ENCODE data around the gene ENO4.

ENO4 gene

DNA sequence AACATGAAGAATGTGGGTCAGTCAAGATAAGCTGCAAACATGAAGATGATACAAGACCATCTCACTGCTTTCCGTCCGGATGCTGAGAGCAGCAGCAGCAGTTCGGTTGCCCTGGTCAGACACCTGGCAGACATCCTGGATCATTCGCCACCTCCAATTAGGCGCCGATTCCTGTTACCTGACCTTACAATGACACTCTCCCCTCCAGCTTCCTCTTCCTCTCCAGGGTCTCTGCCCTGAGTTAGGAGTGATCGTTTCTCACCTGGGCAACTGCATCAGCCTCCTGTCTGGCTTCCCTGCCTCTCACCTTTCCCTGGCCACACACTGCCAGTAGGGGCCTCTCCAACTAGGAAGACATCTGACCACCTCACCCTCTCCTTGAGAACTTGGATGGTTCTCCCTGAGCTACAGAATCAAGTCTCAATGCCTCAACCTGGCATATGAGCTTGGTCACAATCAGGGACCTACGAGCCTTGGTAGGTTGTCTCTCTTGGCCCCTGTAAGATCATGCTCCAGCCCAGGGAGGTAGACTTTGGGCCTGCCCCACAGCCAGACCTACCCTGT is 31.4 kb upstream of the ENO4 start:
- DNase-seq (ENCODE audit: insufficient read length, low spot score) = no peak
- no peak for TF ChIP-seq POLR2A (IDR thresholded peaks at IDR 0.05; ENCODE audit: low read depth, low read length)

DNA sequence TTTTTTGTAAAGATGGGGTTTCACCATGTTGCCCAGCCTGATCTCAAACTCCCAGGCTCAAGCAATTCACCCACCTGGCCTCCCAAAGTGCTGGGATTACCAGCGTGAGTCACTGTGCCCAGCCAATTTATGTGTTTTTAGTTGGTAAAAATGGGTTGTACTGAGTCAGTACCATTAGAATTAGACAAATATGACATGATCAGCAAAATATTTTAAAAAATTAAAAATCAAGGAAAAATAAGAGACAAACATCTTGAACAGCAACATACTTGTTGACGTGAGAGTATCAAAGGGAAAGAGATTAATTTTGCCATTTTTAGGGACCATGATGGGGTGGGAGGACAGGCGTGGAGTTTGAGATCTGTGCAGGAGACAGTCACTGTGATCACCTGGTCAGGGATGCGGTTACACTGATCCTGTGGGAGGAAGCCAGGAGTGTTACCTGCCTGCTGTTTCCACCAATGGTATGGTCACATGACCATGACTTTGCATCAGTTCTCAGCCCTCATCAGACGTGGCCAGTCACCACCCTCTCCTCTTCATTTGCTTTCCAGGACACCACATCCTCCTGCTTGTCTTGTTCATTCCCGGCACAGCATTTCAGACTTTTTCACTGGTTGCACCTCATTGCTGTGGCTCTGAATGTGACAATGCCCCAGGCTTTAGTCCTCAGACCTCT is 29.2 kb upstream of the ENO4 start:
- DNase-seq (ENCODE audit: insufficient read length, low spot score) (no peak), FAIRE-seq (no peak)
- TF ChIP-seq POLR2A (IDR thresholded peaks at IDR 0.05; ENCODE audit: low read depth, low read length) = no peak

More for the DNA sequence above, 31.4 kb upstream of the ENO4 start:
- no peak for FAIRE-seq

DNA sequence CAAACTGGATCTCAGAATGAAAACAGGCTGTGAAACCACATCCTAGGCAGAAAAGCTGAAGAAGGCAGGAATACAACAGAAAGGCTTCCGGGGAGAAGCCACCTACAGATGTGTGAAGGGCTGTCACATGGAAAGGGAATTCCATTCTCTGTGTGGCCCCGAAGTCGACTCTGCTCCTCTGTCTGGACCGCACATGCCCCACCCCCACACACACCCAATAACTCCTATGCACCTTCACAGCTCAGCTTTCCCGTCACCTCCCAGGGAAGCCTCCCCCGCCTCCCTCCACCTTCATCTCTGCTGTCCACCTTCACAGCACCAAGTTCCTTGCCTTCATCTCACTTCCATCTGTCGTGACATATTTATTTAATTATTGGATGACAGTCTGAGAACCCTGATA is 23.4 kb upstream of the ENO4 start:
- no peak for TF ChIP-seq POLR2A (IDR thresholded peaks at IDR 0.05; ENCODE audit: low read depth, low read length)
- FAIRE-seq = no peak
- DNase-seq (ENCODE audit: insufficient read length, low spot score) = no peak

DNA sequence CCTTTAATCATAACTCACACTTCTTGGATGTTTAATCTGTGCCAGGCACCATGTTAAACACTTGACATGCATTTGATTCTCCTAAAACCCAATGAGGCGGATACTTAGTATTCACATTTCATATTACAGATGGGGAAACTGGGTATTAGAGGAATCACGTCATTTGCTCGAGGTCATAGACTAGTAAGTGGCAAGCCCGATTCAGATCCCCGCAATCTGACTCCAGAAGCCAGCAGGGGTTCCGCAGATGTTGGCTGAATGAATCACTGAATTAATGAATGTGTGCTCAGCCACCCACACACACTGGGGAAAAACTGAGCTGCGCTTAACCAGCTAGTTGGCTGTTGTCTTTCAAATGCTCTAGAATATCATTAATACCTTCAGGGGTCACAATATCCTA is 22.5 kb upstream of the ENO4 start:
- no peak for TF ChIP-seq POLR2A (IDR thresholded peaks at IDR 0.05; ENCODE audit: low read depth, low read length)
- no peak for FAIRE-seq
- no peak for DNase-seq (ENCODE audit: insufficient read length, low spot score)

DNA sequence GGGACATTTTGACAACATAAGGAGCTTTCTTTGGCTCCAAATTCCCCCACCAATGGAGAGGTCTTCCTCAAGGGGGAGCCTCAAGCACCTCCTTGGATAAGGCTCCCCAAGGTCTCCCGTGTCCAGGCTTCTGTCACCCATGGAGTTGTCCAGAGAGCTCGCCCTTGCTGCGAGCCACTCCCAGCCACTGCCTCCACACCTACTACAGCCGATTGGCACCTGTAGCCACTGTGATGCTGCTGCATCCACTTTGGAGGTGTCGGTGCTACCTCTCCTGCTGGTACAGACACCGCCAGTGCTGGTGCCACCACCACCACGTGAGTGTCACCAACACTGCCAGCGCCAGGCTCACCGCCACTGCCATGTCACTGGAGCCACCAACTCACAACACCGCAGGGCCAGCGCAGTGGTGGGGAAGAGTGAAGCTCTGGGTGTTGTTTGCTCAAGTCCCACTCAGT is 22.1 kb upstream of the ENO4 start:
- DNase-seq (ENCODE audit: insufficient read length, low spot score) (no peak), FAIRE-seq (no peak)
- no peak for TF ChIP-seq POLR2A (IDR thresholded peaks at IDR 0.05; ENCODE audit: low read depth, low read length)

DNA sequence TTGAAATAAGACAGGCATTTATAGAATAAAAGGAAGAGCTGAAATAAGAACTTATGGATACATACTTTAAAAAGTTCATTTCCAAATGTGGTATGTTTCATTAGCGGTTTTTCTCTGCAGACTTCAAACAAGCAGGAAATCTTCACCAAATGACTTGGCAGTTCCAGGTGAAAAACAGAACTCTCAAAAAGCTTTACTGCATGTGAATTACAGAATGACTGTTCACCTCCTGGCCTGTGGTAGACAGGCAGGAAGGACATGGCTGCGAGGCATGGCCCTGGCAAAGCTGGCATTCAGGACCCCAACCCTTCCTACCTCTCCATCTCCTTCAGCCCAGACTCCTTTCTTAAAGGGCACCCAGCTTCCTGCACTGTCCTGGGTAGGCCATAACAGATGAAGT is 21.2 kb upstream of the ENO4 start:
- DNase-seq (ENCODE audit: insufficient read length, low spot score) (no peak), FAIRE-seq (no peak)
- no peak for TF ChIP-seq POLR2A (IDR thresholded peaks at IDR 0.05; ENCODE audit: low read depth, low read length)

DNA sequence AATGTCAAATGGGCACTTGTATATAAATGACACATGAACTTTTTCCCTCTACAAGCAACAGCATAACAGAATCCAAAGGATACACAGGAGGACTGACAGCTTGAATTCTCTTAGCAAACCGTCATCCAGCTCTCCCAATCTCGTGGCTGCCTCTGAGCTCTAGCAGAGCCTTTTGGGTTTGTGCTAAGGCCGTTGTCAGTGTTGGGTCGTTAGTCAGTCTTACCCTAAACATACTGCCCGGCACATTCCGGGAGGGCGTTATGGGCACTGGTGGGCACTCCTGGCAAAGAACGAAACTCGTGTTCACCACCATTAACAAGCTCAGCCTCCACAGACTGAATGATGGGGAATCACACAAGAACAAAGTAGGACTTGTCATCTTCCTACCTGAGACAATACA is 19.6 kb upstream of the ENO4 start:
- FAIRE-seq (no peak), DNase-seq (ENCODE audit: insufficient read length, low spot score) (no peak)
- no peak for TF ChIP-seq POLR2A (IDR thresholded peaks at IDR 0.05; ENCODE audit: low read depth, low read length)

DNA sequence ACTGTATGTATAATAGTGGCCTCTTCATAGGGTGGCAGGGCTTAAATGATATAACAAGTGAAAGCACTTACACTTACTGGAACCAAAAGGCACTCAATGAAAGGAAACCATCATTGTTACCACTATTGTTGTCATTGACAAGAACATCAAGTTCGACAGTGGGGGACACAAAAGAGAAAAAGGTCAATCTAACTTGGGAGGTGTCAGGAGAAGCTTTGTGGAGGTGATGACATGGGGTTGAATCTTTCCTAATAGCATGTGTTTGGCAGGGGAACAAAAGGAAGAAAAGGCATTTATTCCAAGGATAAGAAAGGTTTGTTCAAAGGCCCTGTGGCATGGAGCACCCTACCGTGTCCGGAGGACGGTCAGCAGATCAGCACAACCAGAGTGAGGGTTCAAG is 18.2 kb upstream of the ENO4 start:
- DNase-seq (ENCODE audit: insufficient read length, low spot score) = no peak
- no peak for TF ChIP-seq POLR2A (IDR thresholded peaks at IDR 0.05; ENCODE audit: low read depth, low read length)
- FAIRE-seq = no peak

DNA sequence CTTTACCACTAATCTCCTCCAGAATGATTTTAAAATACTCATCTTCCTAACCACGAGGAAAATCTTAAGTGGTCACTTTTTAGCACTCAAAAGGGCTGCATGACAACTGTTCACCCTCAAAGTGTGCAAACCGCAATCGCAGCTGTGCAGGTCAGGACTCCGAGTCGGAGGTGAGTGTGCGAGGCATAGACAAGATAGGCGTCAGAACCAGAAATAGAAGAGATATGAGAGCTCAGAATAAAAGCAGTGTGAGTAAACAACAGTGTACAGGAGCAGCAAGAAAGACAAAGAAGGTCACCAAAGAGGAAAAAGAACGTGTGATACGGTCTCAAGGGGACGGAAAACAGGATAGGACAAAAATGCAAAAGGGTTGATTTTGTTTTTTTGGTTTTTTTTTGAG is 17.5 kb upstream of the ENO4 start:
- FAIRE-seq = no peak
- TF ChIP-seq POLR2A (IDR thresholded peaks at IDR 0.05; ENCODE audit: low read depth, low read length) = no peak
- no peak for DNase-seq (ENCODE audit: insufficient read length, low spot score)

DNA sequence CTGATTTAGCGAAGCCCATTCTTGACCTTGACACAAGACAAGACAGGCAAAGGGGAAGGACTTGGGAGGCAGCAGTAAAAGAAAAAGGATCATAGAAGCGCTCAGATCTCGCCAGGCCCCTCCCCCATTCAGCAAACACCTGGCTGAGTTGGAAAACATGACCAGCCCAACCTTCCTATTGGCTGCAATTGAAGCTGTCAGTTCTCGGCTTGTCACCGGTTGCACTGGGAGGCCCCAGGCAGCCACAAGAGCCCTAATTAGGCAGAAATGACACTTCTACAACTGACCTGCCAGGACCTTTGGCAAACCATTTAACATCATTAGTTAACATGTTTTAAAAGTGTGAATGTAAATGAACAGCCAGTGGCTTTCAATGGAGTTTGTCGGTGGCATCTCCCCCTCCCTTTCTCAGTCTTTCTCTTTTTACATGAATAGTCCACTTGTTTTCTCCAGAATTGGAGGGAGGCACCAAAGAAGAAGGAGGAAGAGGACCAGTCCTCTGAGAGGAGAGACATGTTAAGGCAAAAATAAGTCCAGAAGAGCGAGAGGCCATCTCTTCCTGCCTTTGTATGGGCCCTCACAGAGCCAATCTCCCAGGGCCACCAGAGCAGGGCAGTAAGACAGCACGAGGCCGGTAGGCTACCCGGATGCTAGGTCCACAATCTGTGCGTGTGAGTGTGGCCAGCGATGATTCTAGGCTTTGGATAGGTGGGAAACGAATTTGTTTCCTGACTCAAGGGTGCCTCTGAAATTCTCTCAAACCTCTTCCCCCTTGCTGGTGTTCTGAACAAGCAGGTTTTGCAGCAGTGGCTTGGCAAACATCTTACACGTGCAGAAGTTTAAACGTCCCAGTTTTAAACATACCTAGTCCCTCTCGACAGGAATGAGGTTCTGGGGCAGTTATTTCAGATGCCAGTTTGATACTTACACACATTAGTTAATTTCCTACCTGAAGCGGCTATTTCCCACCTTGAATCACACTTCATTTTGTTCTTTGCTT is 15.0 kb upstream of the ENO4 start:
- no peak for TF ChIP-seq POLR2A (IDR thresholded peaks at IDR 0.05; ENCODE audit: low read depth, low read length)
- DNase-seq (ENCODE audit: insufficient read length, low spot score) (no peak), FAIRE-seq (no peak)

DNA sequence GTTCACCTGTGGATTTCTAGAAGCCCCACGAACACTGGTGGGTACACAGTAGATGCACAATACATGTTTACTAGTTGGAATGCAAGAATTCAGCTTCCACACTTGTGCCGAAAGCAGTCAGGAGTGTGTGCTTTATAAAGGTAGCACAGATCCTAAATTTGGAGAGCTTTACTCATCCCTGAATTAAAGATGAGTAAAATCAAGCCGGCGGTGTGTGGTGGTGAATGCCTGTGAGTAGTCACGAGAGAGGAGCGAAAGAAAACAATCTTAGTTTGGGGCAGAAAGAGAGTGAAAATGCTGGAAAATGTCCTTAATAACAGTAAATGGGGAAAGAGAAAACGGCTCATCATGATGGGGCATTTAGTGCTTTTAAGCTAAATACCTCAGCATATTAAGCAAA is 13.6 kb upstream of the ENO4 start:
- TF ChIP-seq POLR2A (IDR thresholded peaks at IDR 0.05; ENCODE audit: low read depth, low read length) = no peak
- DNase-seq (ENCODE audit: insufficient read length, low spot score) (no peak), FAIRE-seq (no peak)

DNA sequence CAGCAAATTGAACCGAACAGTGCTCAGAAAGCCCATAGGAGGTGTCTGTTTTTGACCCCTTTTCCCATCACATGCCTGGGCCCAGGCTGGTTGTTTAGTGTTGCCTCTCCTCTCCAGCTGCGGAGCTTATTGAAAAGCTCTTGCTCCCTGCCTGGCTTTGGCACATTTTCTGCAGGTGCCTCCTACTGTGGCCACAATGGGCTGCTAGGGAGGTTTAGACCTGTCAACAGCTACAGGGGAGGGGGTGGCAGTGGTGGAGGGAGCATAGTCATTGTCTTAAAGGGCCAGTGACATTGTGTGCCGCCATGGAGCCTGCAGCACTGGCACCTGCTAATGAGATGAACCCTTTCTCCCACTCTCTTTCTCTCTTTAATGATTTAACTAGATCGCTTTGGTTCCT is 13.2 kb upstream of the ENO4 start:
- no peak for DNase-seq (ENCODE audit: insufficient read length, low spot score)
- no peak for TF ChIP-seq POLR2A (IDR thresholded peaks at IDR 0.05; ENCODE audit: low read depth, low read length)

DNA sequence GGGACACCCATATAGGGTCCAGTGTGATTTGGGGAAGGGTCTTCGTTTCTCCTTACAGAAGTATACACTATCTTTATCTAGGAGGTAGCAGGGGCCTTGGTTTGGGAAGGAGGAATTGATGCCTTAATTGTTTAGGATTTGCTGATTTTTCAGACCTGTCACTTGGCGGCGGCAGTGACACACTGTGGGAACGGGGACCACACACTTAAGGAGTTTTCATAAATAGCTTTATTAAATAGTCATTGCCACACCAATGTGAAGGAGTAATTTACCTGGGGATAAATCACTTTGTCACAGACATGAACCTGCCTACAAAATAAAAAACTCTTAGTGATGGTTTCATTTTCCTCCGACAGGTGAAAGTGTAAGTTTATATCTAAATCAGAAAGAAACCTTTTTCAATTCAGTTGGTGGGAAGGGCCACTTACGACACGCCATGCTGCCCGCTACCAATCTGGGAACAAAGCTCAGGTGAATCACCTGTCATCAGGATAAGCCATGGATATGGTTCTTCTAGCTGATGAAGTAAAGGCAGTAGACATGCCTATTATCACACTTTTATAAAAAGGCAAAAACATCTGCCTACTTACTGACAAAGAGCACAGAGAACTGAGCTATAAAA is 12.3 kb upstream of the ENO4 start:
- DNase-seq (ENCODE audit: insufficient read length, low spot score) = no peak
- no peak for TF ChIP-seq POLR2A (IDR thresholded peaks at IDR 0.05; ENCODE audit: low read depth, low read length)
- FAIRE-seq = no peak

More for the DNA sequence above, 13.2 kb upstream of the ENO4 start:
- FAIRE-seq = no peak

DNA sequence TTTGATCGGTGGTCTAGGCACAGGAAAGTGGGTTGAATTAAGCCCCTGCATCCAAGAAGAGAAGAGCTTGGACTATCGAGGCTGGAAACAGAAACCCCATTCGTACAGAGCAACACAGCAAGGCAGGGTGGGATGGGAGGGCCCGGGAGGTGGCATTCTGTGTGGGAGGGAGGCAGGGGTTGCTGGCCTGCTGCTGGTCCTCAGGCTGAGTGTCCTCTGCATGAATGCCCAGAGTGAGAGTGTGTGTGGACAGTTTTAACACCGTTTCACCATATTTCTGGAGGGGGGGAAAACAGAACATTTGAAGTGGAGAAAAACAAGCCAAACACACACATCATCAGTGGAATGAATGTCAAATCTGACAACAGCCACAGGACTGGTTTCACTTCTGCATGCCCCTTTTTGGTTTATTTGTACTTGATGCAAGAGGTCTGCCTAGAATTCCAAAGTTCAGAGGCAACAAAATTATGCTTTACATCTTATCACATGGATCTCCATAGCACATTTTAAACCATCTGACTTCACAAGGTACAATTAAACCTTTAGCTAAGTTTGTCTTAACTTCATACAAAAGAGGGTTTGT is 11.1 kb upstream of the ENO4 start:
- no peak for DNase-seq (ENCODE audit: insufficient read length, low spot score)
- no peak for TF ChIP-seq POLR2A (IDR thresholded peaks at IDR 0.05; ENCODE audit: low read depth, low read length)
- no peak for FAIRE-seq
